ENCODE results near the gene USP2.

USP2 gene

GRCh38 chr11:119363081-119363850, 18.2 kb downstream of the USP2 start:
- FAIRE-seq, result no peak

GRCh38 chr11:119362741-119363080, 18.8 kb downstream of the USP2 start:
- FAIRE-seq, result no peak

GRCh38 chr11:119361941-119362725, 19.4 kb downstream of the USP2 start:
- no peak for FAIRE-seq

- peak; percentile 38 for FAIRE-seq
These were observed 20.3 kb downstream of the USP2 start for GRCh38 chr11:119361056-119361787.

- no peak for FAIRE-seq
These were observed 21.9 kb downstream of the USP2 start for GRCh38 chr11:119359365-119360214.

GRCh38 chr11:119357074-119357473, 24.4 kb downstream of the USP2 start:
- no peak for FAIRE-seq

- FAIRE-seq, result no peak
These were observed 25.0 kb downstream of the USP2 start for GRCh38 chr11:119356349-119357031.

GRCh38 chr11:119355091-119355843, 26.2 kb downstream of the USP2 start:
- no peak for FAIRE-seq

GRCh38 chr11:119352857-119353260, 28.6 kb downstream of the USP2 start:
- peak; percentile 84 for FAIRE-seq

GRCh38 chr11:119351232-119351631, 30.3 kb downstream of the USP2 start:
- no peak for FAIRE-seq

- FAIRE-seq, result no peak
These were observed 31.2 kb downstream of the USP2 start for GRCh38 chr11:119350302-119350701.

- FAIRE-seq, result no peak
These were observed 33.4 kb downstream of the USP2 start for GRCh38 chr11:119347940-119348605.

- FAIRE-seq, result no peak
These were observed 34.2 kb downstream of the USP2 start for GRCh38 chr11:119347242-119347641.

- FAIRE-seq, result no peak
These were observed 34.9 kb downstream of the USP2 start, which contains the start of gene MFRP for GRCh38 chr11:119346605-119347004. Gene MFRP, minus strand, starts transcription at chr11:119346705. Its CDS starts 192 bp downstream, at chr11:119346513.

- FAIRE-seq, result no peak
These were observed 35.8 kb downstream of the USP2 start for GRCh38 chr11:119345685-119346084.

GRCh38 chr11:119344291-119345010, 37.0 kb downstream of the USP2 start:
- FAIRE-seq, result no peak

GRCh38 chr11:119343726-119344125, 37.8 kb downstream of the USP2 start:
- FAIRE-seq, result no peak

- FAIRE-seq, result no peak
These were observed 38.9 kb downstream of the USP2 start for GRCh38 chr11:119342362-119343130.

GRCh38 chr11:119342023-119342300, 39.5 kb downstream of the USP2 start:
- no peak for FAIRE-seq
